Central memory CD8-positive, alpha-beta T cell (primary cell): Measurements from ENCODE around the gene TMEM260.
"Not testable (repeated sequence)": the region's sequence is repeated elsewhere in the genome, so short reads cannot be mapped to it uniquely, and the experiment has no call there.

ENCODE experiments used
- ATAC-seq: fragments of 150-1000 bp; cut with Tn5 transposase; replicated peaks from 2 replicates; pipeline ENCODE4 v1.10.0; 2022; ENCODE audit warnings: mild to moderate bottlenecking, moderate FRiP score, moderate number of reproducible peaks; ENCODE audit not compliant: poor library complexity, severe bottlenecking; ENCODE audit errors: extremely low read depth
- DNase-seq, 2 donors: peaks; one replicate each; pipeline ENCODE4 v3.0.0; 2021; ENCODE audit warnings: low spot score in 2 of 2
- H3K27ac Mint-ChIP-seq: one replicate; pipeline ENCODE4 v1.8.0; 2022; ENCODE audit warnings: low read depth, mild to moderate bottlenecking, moderate library complexity, mixed read lengths
- H3K27me3 Mint-ChIP-seq: one replicate; pipeline ENCODE4 v1.8.0; 2022; ENCODE audit warnings: mixed read lengths
- H3K36me3 Mint-ChIP-seq: one replicate; pipeline ENCODE4 v1.8.0; 2022; ENCODE audit warnings: mild to moderate bottlenecking, moderate library complexity, mixed read lengths; ENCODE audit not compliant: insufficient read depth
- H3K4me1 Mint-ChIP-seq: one replicate; pipeline ENCODE4 v1.8.0; 2022; ENCODE audit warnings: mixed read lengths
- H3K4me3 Mint-ChIP-seq: one replicate; pipeline ENCODE4 v1.8.0; 2022; ENCODE audit warnings: mild to moderate bottlenecking, moderate library complexity, mixed read lengths
- H3K9me3 Mint-ChIP-seq: one replicate; pipeline ENCODE4 v1.8.0; 2022; ENCODE audit warnings: mixed read lengths

Gene TMEM260

GRCh38 chr14:56661478-56661877, 81.9 kb downstream of the TMEM260 start:
- Mint-ChIP-seq H3K36me3 (peaks cover 3% of the 10 kb centered on the region), H3K27ac (no peak overlapping the region), H3K4me3 (no peak overlapping the region), H3K27me3 (peaks cover 15% of the 10 kb centered on the region), H3K9me3 (peaks cover 11% of the 10 kb centered on the region), H3K4me1 (no peaks in the 10 kb centered on the region)
- ATAC-seq: no peak
- no peak for DNase-seq

- Mint-ChIP-seq H3K36me3 (peaks cover 3% of the 10 kb centered on the region), H3K4me1 (no peaks in the 10 kb centered on the region), H3K27me3 (peaks cover 23% of the 10 kb centered on the region), H3K27ac (no peak overlapping the region), H3K9me3 (peaks cover 17% of the 10 kb centered on the region), H3K4me3 (no peak overlapping the region)
- ATAC-seq (no peak), DNase-seq (no peak)
Observed at GRCh38 chr14:56664811-56665421, 85.3 kb downstream of the TMEM260 start.

GRCh38 chr14:56666294-56666693, 86.7 kb downstream of the TMEM260 start:
- Mint-ChIP-seq H3K4me3 (no peak overlapping the region), H3K4me1 (no peaks in the 10 kb centered on the region), H3K36me3 (no peaks in the 10 kb centered on the region), H3K27ac (no peak overlapping the region), H3K9me3 (peaks cover 17% of the 10 kb centered on the region), H3K27me3 (peaks cover 23% of the 10 kb centered on the region)
- no peak for ATAC-seq
- no peak for DNase-seq

- Mint-ChIP-seq H3K9me3 (peaks cover 17% of the 10 kb centered on the region), H3K4me3 (no peak overlapping the region), H3K27ac (no peak overlapping the region), H3K36me3 (no peaks in the 10 kb centered on the region), H3K27me3 (peaks cover 23% of the 10 kb centered on the region), H3K4me1 (no peaks in the 10 kb centered on the region)
- ATAC-seq (no peak), DNase-seq (no peak)
Observed at GRCh38 chr14:56666716-56667115, 87.1 kb downstream of the TMEM260 start.

- peaks cover 17% of the 10 kb centered on the region for H3K9me3 Mint-ChIP-seq
- H3K27me3 Mint-ChIP-seq: peaks cover 23% of the 10 kb centered on the region
- DNase-seq, ATAC-seq, H3K4me3 Mint-ChIP-seq, H3K36me3 Mint-ChIP-seq, H3K4me1 Mint-ChIP-seq, H3K27ac Mint-ChIP-seq: not testable (repeated sequence)
Observed at GRCh38 chr14:56667290-56667689, 87.7 kb downstream of the TMEM260 start.

- H3K27me3 Mint-ChIP-seq: no peaks in the 10 kb centered on the region
- no peak overlapping the region for H3K4me3 Mint-ChIP-seq
- H3K36me3 Mint-ChIP-seq: no peaks in the 10 kb centered on the region
- no peaks in the 10 kb centered on the region for H3K4me1 Mint-ChIP-seq
- H3K27ac Mint-ChIP-seq: no peak overlapping the region
- no peak for ATAC-seq
- no peaks in the 10 kb centered on the region for H3K9me3 Mint-ChIP-seq
- DNase-seq: no peak
Observed at GRCh38 chr14:56676042-56676441, 96.4 kb downstream of the TMEM260 start.

- Mint-ChIP-seq H3K36me3 (no peaks in the 10 kb centered on the region), H3K27ac (no peak overlapping the region), H3K4me1 (no peaks in the 10 kb centered on the region), H3K27me3 (no peaks in the 10 kb centered on the region), H3K4me3 (no peak overlapping the region), H3K9me3 (no peaks in the 10 kb centered on the region)
- no peak for ATAC-seq
- DNase-seq: no peak
Observed at GRCh38 chr14:56678838-56679237, 99.2 kb downstream of the TMEM260 start.

- no peaks in the 10 kb centered on the region for H3K36me3 Mint-ChIP-seq
- H3K27ac Mint-ChIP-seq: no peak overlapping the region
- DNase-seq: no peak
Observed at GRCh38 chr14:56686416-56686815, 106.8 kb downstream of the TMEM260 start.

GRCh38 chr14:56687123-56687522, 107.5 kb downstream of the TMEM260 start:
- Mint-ChIP-seq H3K4me3 (no peak overlapping the region), H3K27me3 (peaks cover 8% of the 10 kb centered on the region), H3K27ac (no peak overlapping the region), H3K36me3 (no peaks in the 10 kb centered on the region), H3K4me1 (no peaks in the 10 kb centered on the region), H3K9me3 (no peaks in the 10 kb centered on the region)
- ATAC-seq (no peak), DNase-seq (no peak)

More at GRCh38 chr14:56686416-56686815, 106.8 kb downstream of the TMEM260 start:
- Mint-ChIP-seq H3K4me1 (no peaks in the 10 kb centered on the region), H3K4me3 (no peak overlapping the region), H3K27me3 (peaks cover 7% of the 10 kb centered on the region), H3K9me3 (no peaks in the 10 kb centered on the region)
- ATAC-seq: no peak

- ATAC-seq: no peak
- no peak for DNase-seq
- no peak overlapping the region for H3K27ac Mint-ChIP-seq
- H3K4me3 Mint-ChIP-seq: no peak overlapping the region
- H3K4me1 Mint-ChIP-seq: no peaks in the 10 kb centered on the region
- H3K36me3 Mint-ChIP-seq: no peaks in the 10 kb centered on the region
- peaks cover 43% of the 10 kb centered on the region for H3K27me3 Mint-ChIP-seq
- no peaks in the 10 kb centered on the region for H3K9me3 Mint-ChIP-seq
Observed at GRCh38 chr14:56694609-56695008, 115.0 kb downstream of the TMEM260 start.

- not testable (repeated sequence) for H3K36me3 Mint-ChIP-seq, H3K4me1 Mint-ChIP-seq, H3K27ac Mint-ChIP-seq, DNase-seq, H3K4me3 Mint-ChIP-seq, H3K9me3 Mint-ChIP-seq, ATAC-seq
- H3K27me3 Mint-ChIP-seq: peaks cover 43% of the 10 kb centered on the region
Observed at GRCh38 chr14:56695216-56695615, 115.6 kb downstream of the TMEM260 start.
